ENCODE measurements around the gene TP63.

GRCh38 chr3:189621948-189622603 lies 9.1 kb upstream of the TP63 start:
- TF ChIP-seq POLR2A (IDR thresholded peaks at IDR 0.05) (no peak), CTCF (IDR thresholded peaks at IDR 0.05) (no peak)
